Osteoblast (primary cell): ENCODE data around the gene MEIOSIN. TPM values are rescaled to one million over a fixed set of nuclear protein-coding genes. Genes with fewer than 3 reads are reported as not detected.
A peak's percentile ranks its signal among the peaks of the same experiment; 100 is the strongest.

Experiments
- DNase-seq: peaks from one replicate; pipeline ENCODE4 v3.0.0; 2011; ENCODE audit warnings: low spot score, mixed read lengths; ENCODE audit not compliant: insufficient read length; ENCODE audit errors: missing footprints
- H2AFZ ChIP-seq: 2 replicates; pipeline ENCODE4 v1.6.0; 2011; ENCODE audit warnings: mild to moderate bottlenecking, low read length
- H3K27ac ChIP-seq: 2 replicates; pipeline ENCODE4 v1.5.1; 2011; ENCODE audit warnings: mild to moderate bottlenecking, low read depth, low read length, moderate library complexity
- H3K27me3 ChIP-seq: 2 replicates; pipeline ENCODE4 v1.6.0; 2012; ENCODE audit warnings: mild to moderate bottlenecking, control low read depth, inconsistent platforms, low read length, moderate library complexity; ENCODE audit not compliant: insufficient read depth
- H3K36me3 ChIP-seq: 2 replicates; pipeline ENCODE4 v1.5.1; 2011; ENCODE audit warnings: mild to moderate bottlenecking, low read length, control low read depth, moderate library complexity; ENCODE audit not compliant: insufficient read depth
- H3K4me1 ChIP-seq: 2 replicates; pipeline ENCODE4 v1.5.1; 2011; ENCODE audit warnings: mild to moderate bottlenecking, low read length, control low read depth, moderate library complexity; ENCODE audit not compliant: insufficient read depth
- H3K4me2 ChIP-seq: 2 replicates; pipeline ENCODE4 v1.6.0; 2011; ENCODE audit warnings: mild to moderate bottlenecking, low read length; ENCODE audit not compliant: insufficient read depth
- H3K4me3 ChIP-seq: fragments of 200-600 bp; sonication (generic); 3 replicates; pipeline ENCODE4 v1.5.1; 2012; ENCODE audit warnings: mild to moderate bottlenecking, low read length, inconsistent platforms; ENCODE audit not compliant: insufficient read depth
- H3K79me2 ChIP-seq: 2 replicates; pipeline ENCODE4 v1.6.0; 2012; ENCODE audit warnings: mild to moderate bottlenecking, low read length, control low read depth, inconsistent platforms; ENCODE audit not compliant: insufficient read depth
- H3K9me3 ChIP-seq: 2 replicates; pipeline ENCODE4 v1.5.1; 2011; ENCODE audit warnings: low read depth, low read length, control low read depth
- H4K20me1 ChIP-seq: 2 replicates; pipeline ENCODE4 v1.6.0; 2012; ENCODE audit warnings: mild to moderate bottlenecking, low read length, control low read depth; ENCODE audit not compliant: insufficient read depth
- CTCF ChIP-seq: IDR thresholded peaks from 2 replicates; pipeline ENCODE4 v1.5.1; 2011; ENCODE audit warnings: mild to moderate bottlenecking, low read depth, low read length, moderate library complexity; ENCODE audit errors: extremely low read depth
- total RNA-seq: library from RNA; depleted of rRNA; stranded (reverse); fragments of >200 nt; gene quantifications from 2 replicates; pipeline ENCODE4 v1.2.3, GENCODE V29; 2012

MEIOSIN gene
- total RNA-seq, 1 donor = not detected

- no peak for TF ChIP-seq CTCF
- no peak for DNase-seq
- H3K9me3 ChIP-seq = no peaks in the 10 kb centered on the region
- H3K27me3 ChIP-seq = no peaks in the 10 kb centered on the region
- no peak overlapping the region for H3K4me3 ChIP-seq
- no peak overlapping the region for H2AFZ ChIP-seq
- H4K20me1 ChIP-seq = peaks cover 11% of the 10 kb centered on the region
- peaks cover 17% of the 10 kb centered on the region for H3K4me1 ChIP-seq
- no peak overlapping the region for H3K27ac ChIP-seq
- no peaks in the 10 kb centered on the region for H3K79me2 ChIP-seq
- H3K36me3 ChIP-seq = peaks cover 34% of the 10 kb centered on the region
- peak overlapping the region; percentile 87 for H3K4me2 ChIP-seq
Measured at GRCh38 chr19:45771311-45771933, 38.2 kb downstream of the MEIOSIN start.

- no peak overlapping the region for H3K4me2 ChIP-seq
- DNase-seq = peak; percentile 88
- H2AFZ ChIP-seq = no peak overlapping the region
Measured at GRCh38 chr19:45772130-45772840, 39.0 kb downstream of the MEIOSIN start.

GRCh38 chr19:45772912-45773311 is 39.7 kb downstream of the MEIOSIN start:
- Histone ChIP-seq H3K4me2 (no peak overlapping the region), H3K27me3 (no peaks in the 10 kb centered on the region), H4K20me1 (peaks cover 14% of the 10 kb centered on the region), H3K4me3 (no peak overlapping the region), H3K4me1 (peaks cover 9% of the 10 kb centered on the region), H3K9me3 (no peaks in the 10 kb centered on the region), H3K36me3 (peaks cover 48% of the 10 kb centered on the region), H2AFZ (no peak overlapping the region), H3K79me2 (no peaks in the 10 kb centered on the region), H3K27ac (no peak overlapping the region)
- TF ChIP-seq CTCF = no peak
- peak; percentile 45 for DNase-seq

More at GRCh38 chr19:45772130-45772840, 39.0 kb downstream of the MEIOSIN start:
- H4K20me1 ChIP-seq = peaks cover 11% of the 10 kb centered on the region
- H3K4me1 ChIP-seq = peaks cover 9% of the 10 kb centered on the region
- H3K4me3 ChIP-seq = no peak overlapping the region
- no peak overlapping the region for H3K27ac ChIP-seq
- peaks cover 41% of the 10 kb centered on the region for H3K36me3 ChIP-seq
- no peaks in the 10 kb centered on the region for H3K9me3 ChIP-seq
- H3K79me2 ChIP-seq = no peaks in the 10 kb centered on the region
- TF ChIP-seq CTCF = no peak
- no peaks in the 10 kb centered on the region for H3K27me3 ChIP-seq

- H3K36me3 ChIP-seq = peaks cover 52% of the 10 kb centered on the region
- H3K27ac ChIP-seq = no peak overlapping the region
- H3K4me3 ChIP-seq = no peak overlapping the region
- peak; percentile 26 for DNase-seq
- H3K4me1 ChIP-seq = peaks cover 9% of the 10 kb centered on the region
- H3K4me2 ChIP-seq = no peak overlapping the region
- no peaks in the 10 kb centered on the region for H3K27me3 ChIP-seq
- peaks cover 18% of the 10 kb centered on the region for H4K20me1 ChIP-seq
- no peaks in the 10 kb centered on the region for H3K79me2 ChIP-seq
- H3K9me3 ChIP-seq = no peaks in the 10 kb centered on the region
- TF ChIP-seq CTCF = no peak
- H2AFZ ChIP-seq = no peak overlapping the region
Measured at GRCh38 chr19:45773384-45773783, 40.1 kb downstream of the MEIOSIN start.
